WTC11 (cell line): ENCODE data around the gene PTPRN. TPM values are rescaled to one million over a fixed set of nuclear protein-coding genes. Genes with fewer than 3 reads are reported as not detected.

Source experiments
- ATAC-seq: fragments of 200-7000 bp; cut with Tn5 transposase; 2 replicates; pipeline ENCODE4 v1.10.0; 2021; ENCODE audit warnings: mild to moderate bottlenecking, moderate library complexity
- CTCF ChIA-PET: fragments of 300-600 bp; sonication (Branson Sonifier 250); formaldehyde crosslinking; loops from one replicate; lab custom pipeline; 2021; ENCODE audit warnings: antibody characterized with exemption; lab: Charles Lee
- POLR2A ChIA-PET: fragments of 350-600 bp; sonication (Branson Sonifier 250); formaldehyde crosslinking; loops from one replicate; lab custom pipeline; 2021; ENCODE audit warnings: antibody characterized with exemption; lab: Charles Lee
- DNase-seq: peaks from one replicate; pipeline ENCODE4 v3.0.0; 2021; ENCODE audit warnings: low spot score
- H3K27ac Mint-ChIP-seq: 2 replicates; pipeline ENCODE4 v1.8.0; 2021; ENCODE audit warnings: mixed read lengths
- H3K27me3 Mint-ChIP-seq: 2 replicates; pipeline ENCODE4 v1.8.0; 2021; ENCODE audit warnings: low read depth, mild to moderate bottlenecking, moderate library complexity, mixed read lengths
- H3K36me3 Mint-ChIP-seq: 2 replicates; pipeline ENCODE4 v1.8.0; 2021; ENCODE audit warnings: mixed read lengths
- H3K4me1 Mint-ChIP-seq: 2 replicates; pipeline ENCODE4 v1.8.0; 2022; ENCODE audit warnings: mixed read lengths
- H3K4me3 Mint-ChIP-seq: 2 replicates; pipeline ENCODE4 v1.8.0; 2021; ENCODE audit warnings: mild to moderate bottlenecking, moderate library complexity, mixed read lengths
- H3K9me3 Mint-ChIP-seq: 2 replicates; pipeline ENCODE4 v1.8.0; 2021; ENCODE audit warnings: mixed read lengths
- AFF4 ChIP-seq: sonication (generic); formaldehyde crosslinking; IDR thresholded peaks from 2 replicates; pipeline ENCODE4 v1.8.1; 2023; ENCODE audit warnings: mild to moderate bottlenecking, missing genetic modification reagents, borderline replicate concordance
- ATF2 ChIP-seq: sonication (generic); formaldehyde crosslinking; IDR thresholded peaks from 2 replicates; pipeline ENCODE4 v1.8.1; 2022; ENCODE audit warnings: low read depth, missing genetic modification reagents, borderline replicate concordance
- CDX4 ChIP-seq: fragments of 250-450 bp; sonication (Bioruptor Pico); IDR thresholded peaks from 2 replicates; pipeline ENCODE4 v1.9.0; 2021; ENCODE audit warnings: moderate library complexity, mild to moderate bottlenecking, inconsistent platforms, borderline replicate concordance
- CREM ChIP-seq: sonication (generic); formaldehyde crosslinking; IDR thresholded peaks from 2 replicates; pipeline ENCODE4 v1.8.1; 2022; ENCODE audit warnings: mild to moderate bottlenecking, missing genetic modification reagents, moderate library complexity
- E2F1 ChIP-seq: sonication (generic); formaldehyde crosslinking; IDR thresholded peaks from 2 replicates; pipeline ENCODE4 v1.8.0; 2022; ENCODE audit warnings: mild to moderate bottlenecking, missing genetic modification reagents
- HMGA2 ChIP-seq: fragments of 250-450 bp; sonication (Bioruptor Pico); IDR thresholded peaks from 2 replicates; pipeline ENCODE4 v1.4.0; 2021; ENCODE audit warnings: mild to moderate bottlenecking, moderate library complexity
- HMGXB4 ChIP-seq: sonication (generic); formaldehyde crosslinking; IDR thresholded peaks from 2 replicates; pipeline ENCODE4 v1.8.1; 2023; ENCODE audit warnings: mild to moderate bottlenecking, moderate library complexity, missing genetic modification reagents
- IRF1 ChIP-seq: sonication (generic); formaldehyde crosslinking; IDR thresholded peaks from 2 replicates; pipeline ENCODE4 v1.8.0; 2023; ENCODE audit warnings: missing genetic modification reagents
- MXD4 ChIP-seq: fragments of 250-450 bp; sonication (Bioruptor Pico); IDR thresholded peaks from 2 replicates; pipeline ENCODE4 v1.8.0; 2021; ENCODE audit warnings: mild to moderate bottlenecking, moderate library complexity, borderline replicate concordance
- NR2C2 ChIP-seq: sonication (generic); formaldehyde crosslinking; IDR thresholded peaks from 2 replicates; pipeline ENCODE4 v1.8.0; 2022; ENCODE audit warnings: mild to moderate bottlenecking, missing genetic modification reagents
- SMAD3 ChIP-seq: sonication (generic); formaldehyde crosslinking; IDR thresholded peaks from 2 replicates; pipeline ENCODE4 v1.8.0; 2022; ENCODE audit warnings: missing genetic modification reagents, mild to moderate bottlenecking, borderline replicate concordance
- TEAD4 ChIP-seq: sonication (generic); formaldehyde crosslinking; IDR thresholded peaks from 2 replicates; pipeline ENCODE4 v1.8.0; 2022; ENCODE audit warnings: mild to moderate bottlenecking, missing genetic modification reagents
- ZBTB21 ChIP-seq: sonication (generic); formaldehyde crosslinking; IDR thresholded peaks from 2 replicates; pipeline ENCODE4 v1.8.1; 2023; ENCODE audit warnings: mild to moderate bottlenecking, missing genetic modification reagents, borderline replicate concordance
- ZMAT4 ChIP-seq: fragments of 250-450 bp; sonication (Bioruptor Pico); IDR thresholded peaks from 2 replicates; pipeline ENCODE4 v1.9.0; 2021; ENCODE audit warnings: mild to moderate bottlenecking
- ZNF121 ChIP-seq: sonication (generic); formaldehyde crosslinking; IDR thresholded peaks from 2 replicates; pipeline ENCODE4 v1.8.0; 2023; ENCODE audit warnings: missing genetic modification reagents
- ZNF416 ChIP-seq: fragments of 250-450 bp; sonication (Bioruptor Pico); IDR thresholded peaks from 2 replicates; pipeline ENCODE4 v1.9.0; 2021; ENCODE audit warnings: mild to moderate bottlenecking, inconsistent platforms
- ZSCAN18 ChIP-seq: fragments of 250-450 bp; sonication (Bioruptor Pico); IDR thresholded peaks from 2 replicates; pipeline ENCODE4 v2.1.2; 2022; ENCODE audit warnings: mild to moderate bottlenecking, moderate library complexity
- total RNA-seq: library from RNA; stranded (reverse); gene quantifications from 3 replicates; pipeline ENCODE4 v1.2.3, GENCODE V29; 2021

PTPRN gene
- total RNA-seq, 1 experiment from 2014 or later = 3.8 TPM

- no peak for DNase-seq
- ATAC-seq = no peak
- no peak for TF ChIP-seq ZSCAN18 (CRISPR knock-in tag)
- TF ChIP-seq ZBTB21 = no peak
- no peak for TF ChIP-seq IRF1 (CRISPR knock-in tag)
- no peak for TF ChIP-seq TEAD4 (CRISPR knock-in tag)
- TF ChIP-seq CDX4 (CRISPR knock-in tag) = no peak
- TF ChIP-seq ATF2 (CRISPR knock-in tag) = no peak
- TF ChIP-seq ZNF121 (CRISPR knock-in tag) = no peak
- no peak for TF ChIP-seq HMGXB4 (CRISPR knock-in tag)
- TF ChIP-seq NR2C2 (CRISPR knock-in tag) = no peak
- TF ChIP-seq MXD4 (CRISPR knock-in tag) = no peak
- no peak for TF ChIP-seq CREM (CRISPR knock-in tag)
- TF ChIP-seq ZMAT4 (CRISPR knock-in tag) = no peak
- no peak for TF ChIP-seq SMAD3 (CRISPR knock-in tag)
- TF ChIP-seq AFF4 (CRISPR knock-in tag) = no peak
- no peak for TF ChIP-seq E2F1 (CRISPR knock-in tag)
- TF ChIP-seq HMGA2 (CRISPR knock-in tag) = no peak
- no peak for TF ChIP-seq ZNF416
- TF ChIP-seq, all 79 proteins: peak for 0
- Mint-ChIP-seq H3K27ac (no peak overlapping the region), H3K4me1 (peaks cover 23% of the 10 kb centered on the region), H3K36me3 (peaks cover 8% of the 10 kb centered on the region; the same call in 1 of the 2 replicates), H3K4me3 (no peak overlapping the region), H3K27me3 (no peaks in the 10 kb centered on the region), H3K9me3 (no peaks in the 10 kb centered on the region)
- POLR2A ChIA-PET = no interaction called here
- CTCF ChIA-PET = interaction anchor here (1.0 kb wide), 1 partner anchor 12 kb away, joined by 3 read pairs; no protein-coding TSS in a partner anchor
These were observed 26.1 kb downstream of the PTPRN start for GRCh38 chr2:219282943-219283581.
